IgD-negative memory B cell (primary cell): ENCODE measurements around the gene TBXAS1. TPM values are rescaled to one million over a fixed set of nuclear protein-coding genes. Genes with fewer than 3 reads are reported as not detected.
"Not testable (repeated sequence)": the region's sequence is repeated elsewhere in the genome, so short reads cannot be mapped to it uniquely, and the experiment has no call there.

Experiments used
- H3K27ac Mint-ChIP-seq, 3 donors: one replicate each; pipeline ENCODE4 v1.8.0; 2020 to 2022; ENCODE audit warnings: mild to moderate bottlenecking in 3 of 3, mixed read lengths in 3 of 3, moderate library complexity in 1 of 3
- H3K27me3 Mint-ChIP-seq: one replicate; pipeline ENCODE4 v1.8.0; 2021; ENCODE audit warnings: mixed read lengths
- H3K36me3 Mint-ChIP-seq: one replicate; pipeline ENCODE4 v1.8.0; 2020; ENCODE audit warnings: mild to moderate bottlenecking, mixed read lengths
- H3K4me1 Mint-ChIP-seq, 3 donors: one replicate each; pipeline ENCODE4 v1.8.0; 2020 to 2022; ENCODE audit warnings: mixed read lengths in 3 of 3, mild to moderate bottlenecking in 1 of 3
- H3K4me3 Mint-ChIP-seq, 4 donors: one replicate each; pipeline ENCODE4 v1.8.0; 2020 to 2022; ENCODE audit warnings: mild to moderate bottlenecking in 4 of 4, mixed read lengths in 4 of 4, moderate library complexity in 3 of 4
- H3K9me3 Mint-ChIP-seq, 3 donors: one replicate each; pipeline ENCODE4 v1.8.0; 2020 to 2021; ENCODE audit warnings: mixed read lengths in 3 of 3, mild to moderate bottlenecking in 1 of 3
- polyA plus RNA-seq: library from polyadenylated mRNA; unstranded; fragments of 300-500 nt; fragmentation: Illumina TruSeq; gene quantifications from one replicate; pipeline ENCODE4 v1.2.3, GENCODE V29; 2021

Gene TBXAS1
- polyA plus RNA-seq, 1 donor from 2014 or later, result 16.7 TPM

DNA sequence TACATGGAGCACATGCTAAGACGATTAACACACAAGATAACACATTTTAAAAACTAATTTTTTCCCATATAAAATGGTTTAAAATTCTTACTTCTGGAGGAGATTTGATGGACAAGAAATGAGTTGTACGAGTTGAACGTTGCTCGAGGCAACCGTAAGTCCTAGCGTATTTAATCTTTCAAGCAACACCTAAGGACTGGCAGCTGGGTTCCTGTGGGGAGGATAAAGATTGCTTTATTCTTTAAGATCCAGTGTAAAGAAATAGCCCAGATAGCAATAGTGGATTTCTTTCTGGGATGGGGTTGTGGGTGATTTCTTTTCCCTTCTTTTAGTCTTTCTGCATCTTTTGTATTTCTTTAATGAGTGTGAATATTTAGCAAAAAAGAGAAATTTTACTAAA, 9.8 kb downstream of the TBXAS1 start:
- H3K27ac Mint-ChIP-seq, result no peak overlapping the region
- peaks cover 5 to 13% (median 10%) of the 10 kb centered on the region in 3 donors for H3K9me3 Mint-ChIP-seq
- H3K36me3 Mint-ChIP-seq, result no peaks in the 10 kb centered on the region
- H3K27me3 Mint-ChIP-seq, result no peaks in the 10 kb centered on the region
- peaks cover 11 to 27% (median 26%) of the 10 kb centered on the region in 3 donors for H3K4me1 Mint-ChIP-seq
- H3K4me3 Mint-ChIP-seq, result no peak overlapping the region

DNA sequence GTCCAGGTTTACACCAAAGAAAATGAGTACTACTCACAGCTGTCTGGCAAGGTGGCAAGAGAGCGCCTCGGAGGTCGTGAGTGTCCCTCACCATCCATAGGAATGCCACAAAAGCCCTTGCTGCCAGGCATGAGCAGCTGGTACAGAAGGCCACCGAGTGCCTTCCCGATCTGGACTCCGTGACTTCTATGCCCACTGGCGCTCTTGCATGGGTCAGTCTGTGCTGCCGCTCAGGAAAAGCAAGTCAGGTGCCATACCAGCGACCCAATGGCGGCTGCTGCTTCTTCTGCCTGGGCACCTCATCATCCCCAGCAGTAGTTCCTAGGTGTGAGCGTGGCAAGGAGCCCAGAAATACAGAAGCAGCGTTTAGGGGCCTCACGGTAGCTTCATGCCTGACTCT, 11.7 kb downstream of the TBXAS1 start:
- no peak overlapping the region for H3K4me3 Mint-ChIP-seq
- peaks cover 15 to 26% (median 24%) of the 10 kb centered on the region in 3 donors for H3K4me1 Mint-ChIP-seq
- no peak overlapping the region for H3K27ac Mint-ChIP-seq
- peaks cover under 1 to 3% (median 1%) of the 10 kb centered on the region in 3 donors for H3K9me3 Mint-ChIP-seq
- no peaks in the 10 kb centered on the region for H3K36me3 Mint-ChIP-seq
- peaks cover 1% of the 10 kb centered on the region for H3K27me3 Mint-ChIP-seq

DNA sequence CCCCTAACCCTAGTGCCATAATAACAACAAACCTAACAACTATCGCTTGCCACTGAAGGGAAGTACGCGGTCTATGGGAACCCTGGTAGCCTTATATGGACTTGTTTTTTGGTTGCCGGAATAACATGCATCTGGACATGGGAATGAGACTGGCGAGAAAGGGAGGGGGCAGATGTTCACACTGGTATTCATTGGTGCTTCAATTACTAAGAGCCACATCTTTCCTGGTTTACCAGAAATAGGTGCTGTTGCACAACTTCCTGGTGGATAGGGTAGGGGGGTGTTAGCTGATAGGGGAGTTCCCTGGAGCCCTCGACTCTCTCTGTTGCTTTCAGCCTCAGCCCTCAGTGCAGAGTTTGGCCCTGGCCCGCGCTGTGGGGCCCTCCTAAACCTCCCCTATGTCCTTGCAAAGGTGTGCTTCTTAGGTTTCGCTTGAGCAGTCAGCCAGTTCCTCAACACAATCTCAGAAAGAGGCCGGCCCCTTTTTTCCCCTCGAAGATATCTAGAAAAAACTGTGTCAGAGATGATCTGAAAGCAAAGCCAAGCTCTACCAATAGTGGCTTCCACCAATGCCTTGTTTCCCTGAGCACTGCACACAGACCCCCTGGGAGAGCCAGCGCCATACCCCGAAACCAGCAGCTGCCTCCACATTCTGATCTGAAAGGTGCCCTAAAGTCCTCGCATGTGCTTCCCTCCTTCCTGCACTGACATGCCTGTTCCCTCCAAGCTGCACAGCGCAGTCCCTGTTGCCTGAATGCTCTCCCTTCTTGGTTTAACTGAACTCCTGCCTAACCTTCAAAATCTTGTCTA, 13.5 kb downstream of the TBXAS1 start:
- H3K4me1 Mint-ChIP-seq, result peaks cover 15 to 17% (median 15%) of the 10 kb centered on the region in 3 donors
- H3K4me3 Mint-ChIP-seq, result peak overlapping the region in 2 of 4 donors; percentile 53 to 85

DNA sequence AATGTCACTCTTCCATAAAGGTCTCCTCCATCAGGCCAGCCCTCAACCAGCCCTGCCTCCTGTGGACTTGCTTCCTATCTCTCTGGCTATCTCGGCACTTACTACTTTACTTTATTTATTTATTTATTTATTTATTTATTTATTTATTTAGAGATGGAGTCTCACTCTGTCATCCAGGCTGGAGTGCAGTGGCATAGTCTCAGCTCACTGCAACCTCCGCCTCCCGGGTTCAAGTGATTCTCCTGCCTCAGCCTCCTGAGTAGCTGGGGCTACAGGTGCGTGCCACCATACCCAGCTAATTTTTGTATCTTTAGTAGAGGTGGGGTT, 14.1 kb downstream of the TBXAS1 start:
- Mint-ChIP-seq H3K4me1 (peaks cover 15 to 17% (median 15%) of the 10 kb centered on the region in 3 donors), H3K27ac (peak overlapping the region in 1 of 3 donors; percentile 89), H3K4me3 (peak overlapping the region in 1 of 4 donors; percentile 85)
- H3K27me3 Mint-ChIP-seq, H3K36me3 Mint-ChIP-seq, H3K9me3 Mint-ChIP-seq: not testable (repeated sequence)

More for the DNA sequence above, 13.5 kb downstream of the TBXAS1 start:
- H3K9me3 Mint-ChIP-seq, result no peaks in the 10 kb centered on the region
- peaks cover 3% of the 10 kb centered on the region for H3K27me3 Mint-ChIP-seq
- peak overlapping the region in 2 of 3 donors; percentile 4 to 89 for H3K27ac Mint-ChIP-seq
- H3K36me3 Mint-ChIP-seq, result peaks cover 4% of the 10 kb centered on the region

DNA sequence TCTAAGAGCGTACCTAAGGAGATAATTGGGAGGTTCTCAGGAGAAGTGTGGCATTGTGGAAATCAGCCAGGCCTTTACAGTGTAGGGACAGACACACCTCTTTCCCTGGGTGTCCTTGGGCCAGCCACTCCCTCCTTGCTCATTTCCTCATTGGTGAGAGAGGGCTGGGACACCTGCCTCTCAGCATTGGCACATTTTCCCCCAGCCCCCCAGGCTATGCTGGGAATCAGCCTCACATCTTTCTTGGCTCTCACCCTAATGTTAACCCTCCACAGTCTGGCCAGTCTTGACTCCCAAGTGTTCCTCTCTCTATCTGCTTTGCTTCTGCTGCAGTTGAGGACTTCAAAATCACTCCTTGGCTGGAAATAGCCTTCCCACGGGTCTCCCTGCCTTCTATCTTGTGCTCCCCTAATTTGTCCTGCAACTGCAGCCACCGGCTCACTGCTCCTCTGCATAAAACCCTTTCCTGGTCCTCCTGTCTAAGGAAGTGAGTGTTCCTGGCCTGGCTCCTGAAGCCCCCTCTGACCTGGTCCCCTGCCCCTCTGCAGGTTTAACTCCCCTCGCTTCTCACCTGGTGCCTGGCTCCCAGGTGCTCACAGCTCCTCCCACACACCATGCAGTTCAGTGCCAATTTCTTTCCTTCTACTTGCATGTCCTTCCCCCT, 15.8 kb downstream of the TBXAS1 start:
- no peak overlapping the region for H3K27ac Mint-ChIP-seq
- H3K9me3 Mint-ChIP-seq, result no peaks in the 10 kb centered on the region
- peaks cover 6% of the 10 kb centered on the region for H3K36me3 Mint-ChIP-seq
- H3K4me3 Mint-ChIP-seq, result peak overlapping the region in 1 of 4 donors; percentile 73
- H3K4me1 Mint-ChIP-seq, result peaks cover 15 to 17% (median 15%) of the 10 kb centered on the region in 3 donors
- peaks cover 3% of the 10 kb centered on the region for H3K27me3 Mint-ChIP-seq

DNA sequence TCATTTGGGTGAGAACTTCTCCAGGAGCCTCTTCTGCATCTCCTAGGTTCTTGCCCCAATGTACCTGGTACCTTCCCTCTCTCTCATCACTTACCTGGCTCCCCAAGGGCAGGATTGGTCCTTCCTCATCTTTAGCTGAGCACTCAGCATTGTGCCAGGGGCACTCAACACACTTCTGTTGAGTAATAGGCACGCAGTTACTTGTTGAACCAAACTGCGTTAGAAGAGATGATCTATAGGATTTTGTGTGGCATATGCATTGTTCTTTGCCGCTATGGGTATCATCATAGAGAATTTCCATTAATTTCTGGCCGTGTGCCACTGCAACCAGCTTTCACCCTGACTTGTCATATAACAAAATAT, 16.4 kb downstream of the TBXAS1 start:
- Mint-ChIP-seq H3K4me3 (peak overlapping the region in 1 of 4 donors; percentile 73), H3K4me1 (peaks cover 15 to 17% (median 15%) of the 10 kb centered on the region in 3 donors), H3K36me3 (peaks cover 6% of the 10 kb centered on the region), H3K9me3 (no peaks in the 10 kb centered on the region), H3K27me3 (peaks cover 3% of the 10 kb centered on the region), H3K27ac (no peak overlapping the region)

DNA sequence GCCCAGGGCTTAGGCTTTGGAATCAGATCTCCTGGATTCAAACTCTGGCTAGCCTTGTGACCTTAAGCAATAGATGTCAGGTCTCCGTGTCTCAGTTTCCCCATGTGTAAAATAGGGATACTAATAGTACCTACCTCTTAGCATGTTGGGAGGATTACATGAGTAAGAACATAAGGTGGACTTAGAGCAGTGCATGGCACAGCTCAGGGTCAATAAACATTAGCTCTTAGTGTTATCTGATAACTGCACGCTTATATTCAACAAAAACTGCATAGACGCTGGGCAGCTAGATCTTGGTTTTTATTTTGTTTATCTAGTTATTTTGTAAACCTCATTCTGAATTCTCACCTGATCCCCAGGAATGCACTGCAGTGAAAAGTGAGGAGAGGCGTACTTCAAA, 17.2 kb downstream of the TBXAS1 start:
- Mint-ChIP-seq H3K9me3 (no peaks in the 10 kb centered on the region), H3K27me3 (peaks cover 3% of the 10 kb centered on the region), H3K4me3 (no peak overlapping the region), H3K36me3 (peaks cover 6% of the 10 kb centered on the region), H3K4me1 (peaks cover 15 to 17% (median 15%) of the 10 kb centered on the region in 3 donors), H3K27ac (peak overlapping the region in 1 of 3 donors; percentile 21)

DNA sequence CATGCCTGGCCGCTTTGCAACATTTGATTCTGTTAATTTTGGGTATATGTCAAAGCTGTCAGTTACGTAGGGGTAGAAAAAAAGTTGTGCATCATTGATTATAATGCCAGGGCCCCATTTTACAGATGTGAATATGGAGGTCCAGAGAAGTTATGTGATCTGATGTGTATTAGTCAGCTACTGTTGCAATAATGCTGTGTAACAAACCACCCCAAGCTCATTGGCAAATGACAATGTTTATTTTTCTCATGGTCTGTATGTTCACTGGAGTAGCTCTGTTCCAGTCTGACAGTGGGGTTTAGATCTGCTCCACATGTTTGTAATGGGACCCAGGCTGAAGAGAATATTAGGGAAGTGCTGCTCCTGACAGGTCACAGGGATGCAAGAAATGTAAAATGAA, 19.2 kb downstream of the TBXAS1 start:
- Mint-ChIP-seq H3K27me3 (peaks cover 3% of the 10 kb centered on the region), H3K36me3 (peaks cover 6% of the 10 kb centered on the region), H3K4me3 (no peak overlapping the region), H3K4me1 (peaks cover 0 to 5% (median 4%) of the 10 kb centered on the region in 3 donors), H3K9me3 (no peaks in the 10 kb centered on the region), H3K27ac (no peak overlapping the region)

DNA sequence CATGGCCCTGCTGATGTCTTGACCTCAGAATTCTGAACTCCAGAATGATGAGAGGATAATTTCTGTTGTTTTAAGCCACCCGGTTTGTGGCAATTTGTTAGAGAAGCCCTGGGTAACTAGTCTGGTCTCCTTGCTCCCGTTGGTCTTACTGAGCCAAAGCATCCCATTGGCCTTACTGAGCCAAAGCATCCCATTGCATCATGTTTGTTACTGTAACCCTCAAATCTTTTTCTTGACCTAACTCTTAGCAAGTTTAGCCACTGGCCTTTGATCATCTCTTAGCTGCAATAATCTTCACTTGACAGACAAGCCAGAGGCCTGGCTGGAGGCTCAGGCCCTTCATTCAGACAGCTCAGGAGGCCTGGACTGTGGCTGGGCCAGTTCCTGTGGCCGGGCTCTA, 21.8 kb downstream of the TBXAS1 start:
- H3K27me3 Mint-ChIP-seq, result peaks cover 2% of the 10 kb centered on the region
- H3K4me1 Mint-ChIP-seq, result peaks cover 0 to 15% (median 14%) of the 10 kb centered on the region in 3 donors
- no peaks in the 10 kb centered on the region for H3K9me3 Mint-ChIP-seq
- peak overlapping the region in 1 of 3 donors; percentile 73 for H3K27ac Mint-ChIP-seq
- H3K36me3 Mint-ChIP-seq, result peaks cover 6% of the 10 kb centered on the region
- H3K4me3 Mint-ChIP-seq, result no peak overlapping the region

DNA sequence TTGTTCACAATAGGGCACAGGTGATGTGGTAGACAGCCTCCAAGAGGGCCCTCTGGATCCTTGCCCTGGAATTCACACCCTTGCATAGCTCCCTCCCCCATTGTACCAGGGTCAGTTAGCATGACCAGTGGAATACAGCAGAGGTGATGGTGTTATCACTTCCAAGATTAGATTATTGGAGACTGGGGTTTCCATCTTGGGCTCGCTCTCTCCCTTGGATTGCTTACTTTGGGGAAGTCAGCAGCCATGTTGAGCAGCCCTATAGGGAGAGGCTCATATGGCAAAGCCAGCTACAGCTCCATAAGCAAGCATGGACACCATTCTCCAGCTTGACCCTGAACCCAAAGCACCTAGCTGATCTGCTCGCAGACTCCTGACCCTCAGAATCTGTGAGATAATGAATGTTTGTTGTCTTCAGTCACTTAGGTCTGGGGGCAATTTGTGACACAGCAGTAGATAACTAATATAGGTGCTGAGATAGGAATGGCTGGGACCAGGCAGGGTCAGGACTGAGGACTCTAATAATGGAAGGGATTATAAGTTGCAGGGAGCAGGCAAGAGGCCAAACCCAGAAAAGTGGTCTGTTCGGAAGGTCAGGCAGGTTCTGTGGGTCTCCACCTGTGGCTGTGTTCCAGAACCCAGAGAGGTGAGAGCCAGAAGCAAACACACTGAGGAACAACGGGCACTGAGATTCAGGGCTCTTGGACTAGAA, 22.9 kb downstream of the TBXAS1 start:
- Mint-ChIP-seq H3K9me3 (peaks cover 0 to 2% (median 0%) of the 10 kb centered on the region in 3 donors), H3K4me1 (peaks cover 0 to 15% (median 14%) of the 10 kb centered on the region in 3 donors), H3K4me3 (no peak overlapping the region), H3K36me3 (peaks cover 2% of the 10 kb centered on the region), H3K27ac (no peak overlapping the region), H3K27me3 (no peaks in the 10 kb centered on the region)

DNA sequence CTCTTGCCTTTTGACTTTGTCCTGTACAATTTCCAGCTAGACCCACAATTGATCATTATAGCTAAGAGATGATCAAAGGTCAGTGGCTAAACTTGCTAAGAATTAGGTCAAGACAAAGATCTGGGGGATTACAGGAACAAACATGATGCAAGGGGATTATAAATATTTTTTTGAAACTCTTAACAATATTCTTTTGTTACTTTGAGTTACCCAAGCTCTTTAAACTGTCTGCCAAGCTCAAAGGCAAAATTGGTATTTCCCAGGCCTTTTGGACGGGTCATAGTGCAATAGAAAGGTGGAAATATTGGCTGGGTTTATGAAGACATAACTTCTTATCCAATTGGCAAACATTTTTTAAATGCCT, 23.4 kb downstream of the TBXAS1 start:
- H3K9me3 Mint-ChIP-seq, result peaks cover 0 to 2% (median 0%) of the 10 kb centered on the region in 3 donors
- H3K27me3 Mint-ChIP-seq, result no peaks in the 10 kb centered on the region
- peaks cover 2% of the 10 kb centered on the region for H3K36me3 Mint-ChIP-seq
- no peak overlapping the region for H3K27ac Mint-ChIP-seq
- no peak overlapping the region for H3K4me3 Mint-ChIP-seq
- peaks cover 0 to 17% (median 17%) of the 10 kb centered on the region in 3 donors for H3K4me1 Mint-ChIP-seq

DNA sequence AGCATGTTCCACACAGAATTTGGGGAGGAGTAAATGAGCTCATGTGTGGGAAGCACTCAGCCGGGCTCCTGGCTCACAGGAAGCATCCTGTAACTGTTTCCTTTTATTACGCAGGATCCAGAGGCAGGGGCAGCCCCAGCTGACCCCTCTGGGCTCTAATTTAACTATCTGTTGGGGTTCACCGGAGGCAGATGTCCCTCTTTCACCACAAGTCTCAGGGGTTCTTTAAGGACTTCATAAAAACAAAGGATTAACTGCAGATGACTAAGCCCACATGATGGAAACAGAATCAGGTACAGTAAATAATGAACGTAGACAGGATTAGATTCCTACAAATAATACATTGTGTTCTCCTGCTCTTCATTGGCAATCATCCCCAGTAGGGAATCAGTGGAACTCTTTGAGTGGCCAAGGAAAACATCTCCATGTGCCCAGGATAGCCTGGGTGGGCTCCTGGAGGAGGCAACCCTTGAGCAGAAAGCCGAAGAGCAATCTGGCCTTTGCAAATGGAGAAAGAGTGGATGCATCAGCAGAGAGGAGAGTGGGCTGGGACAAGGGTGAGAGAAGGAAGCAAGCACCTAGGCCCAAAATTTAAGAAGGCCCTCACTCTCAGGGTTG, 24.6 kb downstream of the TBXAS1 start:
- Mint-ChIP-seq H3K27me3 (no peaks in the 10 kb centered on the region), H3K27ac (peak overlapping the region in 1 of 3 donors; percentile 41), H3K9me3 (peaks cover 0 to 2% (median 0%) of the 10 kb centered on the region in 3 donors), H3K36me3 (peaks cover 2% of the 10 kb centered on the region), H3K4me1 (peaks cover 0 to 20% (median 17%) of the 10 kb centered on the region in 3 donors), H3K4me3 (no peak overlapping the region)

DNA sequence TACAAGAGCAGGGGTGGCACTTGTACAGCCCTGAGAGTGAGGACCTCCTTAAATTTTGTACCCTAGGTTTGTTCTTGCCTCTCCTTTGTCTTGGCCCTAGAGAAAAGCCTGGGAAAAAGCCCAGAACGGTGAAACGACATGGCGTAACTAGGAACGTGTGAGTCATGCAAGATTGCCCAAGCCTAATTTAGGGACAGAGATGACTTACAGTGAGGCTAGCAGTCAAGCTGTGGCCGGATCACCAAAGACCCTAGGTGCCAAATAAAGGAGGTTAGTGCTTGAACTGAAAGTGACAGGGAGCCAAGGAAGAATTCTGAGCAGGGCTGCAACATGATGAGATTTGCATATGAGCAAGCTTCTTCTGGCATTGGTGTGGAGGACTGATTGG, 25.1 kb downstream of the TBXAS1 start:
- H3K4me1 Mint-ChIP-seq, result peaks cover 0 to 20% (median 17%) of the 10 kb centered on the region in 3 donors
- H3K36me3 Mint-ChIP-seq, result peaks cover 2% of the 10 kb centered on the region
- no peak overlapping the region for H3K27ac Mint-ChIP-seq
- no peaks in the 10 kb centered on the region for H3K27me3 Mint-ChIP-seq
- no peak overlapping the region for H3K4me3 Mint-ChIP-seq
- peaks cover 0 to 2% (median 0%) of the 10 kb centered on the region in 3 donors for H3K9me3 Mint-ChIP-seq

DNA sequence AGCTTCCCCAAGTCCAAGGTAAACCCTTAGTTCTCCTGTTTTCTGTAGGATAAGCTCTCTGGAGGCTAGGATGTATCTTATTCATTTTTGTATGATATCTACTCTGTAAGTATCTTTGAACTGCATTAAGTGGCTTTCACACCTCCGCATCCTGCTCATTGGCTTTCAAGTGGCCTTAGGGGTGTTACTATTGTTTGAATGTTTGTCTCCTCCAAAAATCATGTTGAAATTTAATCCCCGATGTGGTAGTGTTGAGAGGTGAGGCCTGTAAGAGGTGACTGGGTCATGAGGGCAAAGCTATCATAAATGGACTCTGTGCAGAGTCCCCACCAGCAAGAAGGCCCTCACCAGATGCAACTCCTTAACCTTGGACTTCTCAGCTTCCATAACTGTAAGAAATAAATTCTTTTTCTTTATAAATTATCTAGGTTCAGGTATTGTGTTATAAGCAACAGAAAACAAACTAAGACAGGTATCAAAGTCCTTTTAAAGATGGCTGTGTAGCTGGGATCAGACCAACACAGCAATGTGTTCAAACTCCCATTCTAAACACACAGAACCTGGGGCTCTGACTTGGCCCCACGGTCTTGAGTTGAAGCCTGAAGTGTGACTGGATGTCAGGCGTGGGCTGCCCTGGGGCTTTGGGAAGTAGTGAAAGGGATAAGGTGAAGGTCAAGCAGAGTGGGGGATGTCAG, 25.9 kb downstream of the TBXAS1 start:
- Mint-ChIP-seq H3K4me1 (peaks cover under 1 to 20% (median 18%) of the 10 kb centered on the region in 3 donors), H3K27ac (peak overlapping the region in 2 of 3 donors; percentile 49 to 54), H3K36me3 (no peaks in the 10 kb centered on the region), H3K27me3 (no peaks in the 10 kb centered on the region), H3K9me3 (peaks cover 0 to 2% (median 0%) of the 10 kb centered on the region in 3 donors), H3K4me3 (peak overlapping the region in 1 of 4 donors; percentile 53)
